ENCODE data around the gene PLEK2.

- no peak for TF ChIP-seq FOXK1 (CRISPR knock-in tag; IDR thresholded peaks at IDR 0.05)
- no peak for TF ChIP-seq CTCF (IDR thresholded peaks at IDR 0.05)
- no peak for TF ChIP-seq KAT7 (CRISPR knock-in tag; IDR thresholded peaks at IDR 0.05; ENCODE audit: borderline replicate concordance)
- no peak for TF ChIP-seq ATF2 (CRISPR knock-in tag; IDR thresholded peaks at IDR 0.05; ENCODE audit: borderline replicate concordance, low read depth)
- no peak for TF ChIP-seq MAX (CRISPR knock-in tag; IDR thresholded peaks at IDR 0.05)
- no peak for TF ChIP-seq USF1 (CRISPR knock-in tag; IDR thresholded peaks at IDR 0.05)
- no peak for TF ChIP-seq E2F5 (CRISPR knock-in tag; IDR thresholded peaks at IDR 0.05)
- no peak for TF ChIP-seq USF2 (CRISPR knock-in tag; IDR thresholded peaks at IDR 0.05)
- TF ChIP-seq NR3C1 (CRISPR knock-in tag; conservative IDR thresholded peaks at IDR 0.05; ENCODE audit: low read depth), result no peak
- TF ChIP-seq IRF1 (CRISPR knock-in tag; IDR thresholded peaks at IDR 0.05), result no peak
- no peak for TF ChIP-seq ZNF532 (CRISPR knock-in tag; IDR thresholded peaks at IDR 0.05; ENCODE audit: borderline replicate concordance)
- TF ChIP-seq JUN (CRISPR knock-in tag; IDR thresholded peaks at IDR 0.05), result no peak
- no peak for TF ChIP-seq FOXP4 (CRISPR knock-in tag; IDR thresholded peaks at IDR 0.05)
- TF ChIP-seq ATF3 (CRISPR knock-in tag; conservative IDR thresholded peaks at IDR 0.05), result no peak
Measured at GRCh38 chr14:67440513-67440912, 28.5 kb upstream of the PLEK2 start.
